GM19193 (cell line): ENCODE measurements around the gene FARP1.

ENCODE experiments used
- POLR2A ChIP-seq: IDR thresholded peaks from 4 replicates; pipeline ENCODE4 v1.6.1; 2011; ENCODE audit not compliant: insufficient read depth, insufficient read length; ENCODE audit errors: extremely low read depth

Gene FARP1

GRCh38 chr13:98220271-98220791, 77.4 kb downstream of the FARP1 start:
- TF ChIP-seq POLR2A: no peak

- TF ChIP-seq POLR2A: no peak
These were observed 78.3 kb downstream of the FARP1 start for GRCh38 chr13:98221234-98221633.

GRCh38 chr13:98222081-98222554, 79.2 kb downstream of the FARP1 start:
- TF ChIP-seq POLR2A: no peak

GRCh38 chr13:98222816-98223215, 79.9 kb downstream of the FARP1 start:
- TF ChIP-seq POLR2A: no peak

GRCh38 chr13:98223741-98224140, 80.8 kb downstream of the FARP1 start:
- no peak for TF ChIP-seq POLR2A

- TF ChIP-seq POLR2A: no peak
These were observed 81.7 kb downstream of the FARP1 start for GRCh38 chr13:98224557-98224956.

GRCh38 chr13:98225036-98225940, 82.4 kb downstream of the FARP1 start:
- TF ChIP-seq POLR2A: no peak

- TF ChIP-seq POLR2A: no peak
These were observed 83.6 kb downstream of the FARP1 start for GRCh38 chr13:98226496-98226895.

GRCh38 chr13:98228661-98229341, 85.9 kb downstream of the FARP1 start:
- no peak for TF ChIP-seq POLR2A

GRCh38 chr13:98232456-98232855, 89.6 kb downstream of the FARP1 start:
- no peak for TF ChIP-seq POLR2A

- no peak for TF ChIP-seq POLR2A
These were observed 90.2 kb downstream of the FARP1 start for GRCh38 chr13:98233127-98233526.

- no peak for TF ChIP-seq POLR2A
These were observed 91.5 kb downstream of the FARP1 start for GRCh38 chr13:98234348-98234747.

GRCh38 chr13:98236197-98236596, 93.3 kb downstream of the FARP1 start:
- TF ChIP-seq POLR2A: no peak

GRCh38 chr13:98237331-98237730, 94.4 kb downstream of the FARP1 start:
- TF ChIP-seq POLR2A: no peak
